ENCODE data around the gene SRP72. TPM values are rescaled to one million over a fixed set of nuclear protein-coding genes. Genes with fewer than 3 reads are reported as not detected.

SRP72 gene
- total RNA-seq, 2 experiments from 2014 or later: 165 to 176 TPM

DNA sequence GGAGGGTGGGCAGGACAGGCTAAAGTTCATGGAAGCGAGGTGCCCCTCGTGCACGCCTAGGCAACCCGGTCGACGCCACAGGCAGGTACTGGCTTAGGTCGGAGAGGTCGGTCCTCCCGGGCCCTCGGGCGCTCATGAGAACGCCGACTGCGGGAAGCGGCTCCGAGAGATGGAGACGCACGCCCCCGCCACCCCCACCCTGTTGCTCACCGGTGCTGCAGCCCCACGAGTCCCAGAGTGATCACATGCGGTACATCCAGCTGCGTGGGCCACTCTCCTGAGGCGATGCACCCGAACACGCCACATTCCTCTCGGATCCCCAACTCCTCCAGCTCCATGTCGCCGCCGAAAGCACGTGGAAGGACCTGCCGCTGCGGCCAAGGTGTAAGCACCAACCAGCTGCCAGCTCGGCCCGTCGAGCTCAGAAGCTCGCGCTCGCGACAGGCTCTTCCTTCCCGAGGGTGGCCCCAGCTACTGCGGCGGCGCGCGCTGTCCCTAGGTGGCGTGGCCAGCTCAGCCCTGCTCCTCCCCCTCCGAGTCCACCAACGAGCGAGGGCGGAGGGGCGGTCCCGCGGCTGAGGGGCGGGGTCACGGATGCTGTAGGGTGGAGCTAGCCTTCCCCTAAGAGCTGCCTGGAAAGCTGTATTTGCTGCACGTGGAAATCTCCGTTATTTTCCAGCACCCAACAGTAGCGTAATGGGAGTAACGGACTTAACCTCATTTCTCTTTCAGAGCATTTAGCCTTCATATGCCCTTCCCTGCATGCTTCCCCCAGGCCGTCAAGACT, 32.1 kb upstream of the SRP72 start, which contains the start of gene PPAT:
Gene PPAT, minus strand, starts transcription at position 476 of the 787 bp plus-strand sequence. Its CDS starts 138 bp downstream, at position 338.
- DNase-seq (peak; percentile 98), ATAC-seq (peak; percentile 86)
- H3K4me3 Mint-ChIP-seq: peak within 1 kb of the TSS; percentile 89
- intact Hi-C loops (cut with micrococcal nuclease): loop anchor here (5.0 kb wide), 1 partner anchor 48 kb away; the partner anchor contains the start of gene AASDH
- peaks cover 45% of the 10 kb centered on the region for H3K36me3 Mint-ChIP-seq (ENCODE audit: low read depth)
- POLR2A ChIA-PET: interaction anchor here (0.7 to 5.3 kb wide), 21 partner anchors 9 to 543 kb away, joined by 3 to 51 read pairs (median 6); partner anchors contain the start of genes AASDH, CEP135, NOA1 and POLR2B
- H3K27ac Mint-ChIP-seq: peak within 1 kb of the TSS; percentile 95
- H3K4me1 Mint-ChIP-seq (ENCODE audit: low read depth): peaks cover 47% of the 10 kb centered on the region
- H3K9me3 Mint-ChIP-seq: no peaks in the 10 kb centered on the region
- no peaks in the 10 kb centered on the region for H3K27me3 Mint-ChIP-seq
- no peak for TF ChIP-seq CTCF (IDR thresholded peaks at IDR 0.05)
- CTCF ChIA-PET: interaction anchor here (1.3 to 5.6 kb wide), 5 partner anchors 12 to 487 kb away, joined by 3 to 40 read pairs (median 9); partner anchors contain the start of gene AASDH

GRCh38 chr4:56438766-56439165, 28.7 kb upstream of the SRP72 start:
- peaks cover 64% of the 10 kb centered on the region for H3K36me3 Mint-ChIP-seq (ENCODE audit: low read depth)
- H3K27ac Mint-ChIP-seq: no peak overlapping the region

GRCh38 chr4:56440983-56441382, 26.4 kb upstream of the SRP72 start:
- Mint-ChIP-seq H3K27ac (no peak overlapping the region), H3K4me3 (peak overlapping the region; percentile 50), H3K9me3 (no peaks in the 10 kb centered on the region), H3K4me1 (ENCODE audit: low read depth) (peaks cover 61% of the 10 kb centered on the region), H3K27me3 (no peaks in the 10 kb centered on the region), H3K36me3 (ENCODE audit: low read depth) (peaks cover 70% of the 10 kb centered on the region)
- ATAC-seq (no peak), DNase-seq (no peak)
- no peak for TF ChIP-seq CTCF (IDR thresholded peaks at IDR 0.05)
- ChIA-PET CTCF (interaction anchor here (1.6 kb wide), 1 partner anchor 11 kb away, joined by 3 read pairs; no protein-coding TSS in a partner anchor), POLR2A (interaction anchor here (1.5 to 6.0 kb wide), 2 partner anchors 18 to 27 kb away, joined by 4 to 56 read pairs; no protein-coding TSS in a partner anchor)
- intact Hi-C loops (cut with micrococcal nuclease): no loop called here

More at GRCh38 chr4:56438766-56439165, 28.7 kb upstream of the SRP72 start:
- intact Hi-C loops (cut with micrococcal nuclease): loop anchor here (5.0 kb wide), 1 partner anchor 51 kb away; the partner anchor contains the start of gene AASDH
- Mint-ChIP-seq H3K27me3 (no peaks in the 10 kb centered on the region), H3K9me3 (no peaks in the 10 kb centered on the region), H3K4me1 (ENCODE audit: low read depth) (peaks cover 48% of the 10 kb centered on the region), H3K4me3 (peak overlapping the region; percentile 50)
- no peak for ATAC-seq
- ChIA-PET POLR2A (interaction anchor here (2.4 to 4.4 kb wide), 3 partner anchors 14 to 30 kb away, joined by 8 to 30 read pairs (median 27); partner anchors contain the start of gene SRP72), CTCF (no interaction called here)
- DNase-seq: no peak
- no peak for TF ChIP-seq CTCF (IDR thresholded peaks at IDR 0.05)

DNA sequence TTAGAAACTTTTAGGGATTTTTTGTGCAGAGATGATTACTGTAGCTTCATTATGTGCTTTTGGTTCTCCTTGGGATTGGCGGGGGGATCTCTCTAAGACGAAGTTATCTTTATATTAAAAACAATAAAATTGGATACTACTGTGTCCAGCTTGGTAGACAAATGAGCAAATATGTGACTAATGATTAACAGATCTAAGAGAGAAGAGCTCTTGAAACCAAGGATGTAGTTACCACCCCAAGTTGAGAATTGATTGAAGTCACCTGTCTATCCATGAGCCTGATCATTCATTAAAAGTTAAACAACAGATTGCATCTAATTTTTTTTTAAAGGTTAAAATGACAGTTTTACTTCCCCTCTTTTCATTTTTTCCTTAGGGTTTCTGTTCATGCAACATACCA, 22.7 kb upstream of the SRP72 start:
- ATAC-seq (no peak), DNase-seq (no peak)
- Mint-ChIP-seq H3K36me3 (ENCODE audit: low read depth) (peaks cover 70% of the 10 kb centered on the region), H3K27ac (no peak overlapping the region), H3K9me3 (no peaks in the 10 kb centered on the region), H3K4me1 (ENCODE audit: low read depth) (peaks cover 57% of the 10 kb centered on the region), H3K27me3 (no peaks in the 10 kb centered on the region), H3K4me3 (no peak overlapping the region)
- POLR2A ChIA-PET: interaction anchor here (0.8 to 6.0 kb wide), 4 partner anchors 8 to 25 kb away, joined by 3 to 56 read pairs (median 12); partner anchors contain the start of genes PAICS and PPAT
- no peak for TF ChIP-seq CTCF (IDR thresholded peaks at IDR 0.05)
- intact Hi-C loops (cut with micrococcal nuclease): no loop called here
- CTCF ChIA-PET: interaction anchor here (0.6 to 1.6 kb wide), 4 partner anchors 9 to 19 kb away, joined by 3 read pairs; no protein-coding TSS in a partner anchor

Data from activated CD8-positive, alpha-beta T cell treated with anti-CD3 and anti-CD28 coated beads for 36 hours (primary cell).